ENCODE results near the gene CPTP. TPM values are rescaled to one million over a fixed set of nuclear protein-coding genes. Genes with fewer than 3 reads are reported as not detected.

The CPTP gene
- total and polyA plus RNA-seq, 2 of the 13 experiments (the other 11 are each of a cell fraction or from before 2014, with no cell fraction given) = 5.5 to 9.3 TPM

GRCh38 chr1:1310109-1310385 is 14.6 kb upstream of the CPTP start:
- CTCF ChIA-PET (ENCODE audit: low intra/inter-chr PET ratio, low total read pairs) = no interaction called here
- Histone ChIP-seq H3K9ac (ENCODE audit: insufficient read depth, low read depth, low read length) (peak overlapping the region; percentile 86; the same call in 1 of the 2 replicates), H3K9me3 (ENCODE audit: low read length) (no peaks in the 10 kb centered on the region), H3K4me3 (replicated peaks in 1 of 3; ENCODE audit: insufficient read depth in 1 of 3, low read depth in 2 of 3, low read length in 3 of 3) (peak overlapping the region in 1 of 3 experiments; percentile 91; a peak in 1 of 6 replicates), H3K27me3 (ENCODE audit: control insufficient read depth in 1 of 2, insufficient read depth in 2 of 2, low read length in 2 of 2) (no peaks in the 10 kb centered on the region), H2AFZ (ENCODE audit: low read length) (no peak overlapping the region), H3K4me1 (ENCODE audit: insufficient read depth, low read length) (peaks cover 30% of the 10 kb centered on the region), H3K27ac (ENCODE audit: extremely low read length, insufficient read depth, low read length) (peak overlapping the region; percentile 19), H3K36me3 (replicated peaks in 1 of 2; ENCODE audit: control insufficient read depth in 1 of 2, insufficient read depth in 2 of 2, low read length in 2 of 2) (peaks cover 14 to 42% of the 10 kb centered on the region in 2 experiments; a peak in 4 of 5 replicates), H4K20me1 (ENCODE audit: insufficient read depth, low read length) (no peaks in the 10 kb centered on the region; the same call in 1 of the 2 replicates), H3K4me2 (ENCODE audit: low read depth, low read length) (no peak overlapping the region; the same call in 1 of the 2 replicates), H3K79me2 (ENCODE audit: insufficient read depth, low read length) (peaks cover 13% of the 10 kb centered on the region)
- peak; percentile 36 for TF ChIP-seq CTCF (CRISPR knock-in tag; IDR thresholded peaks at IDR 0.05)
- no peak for TF ChIP-seq ZNF274 (CRISPR knock-in tag; IDR thresholded peaks at IDR 0.05)
- whole genome bisulfite sequencing (ENCODE audit: low lambda C conversion rate) = 20% methylated on average over 1 of the region's 3 CpGs
- POLR2A ChIA-PET = interaction anchor here (1.3 to 1.6 kb wide), 2 partner anchors 15 to 38 kb away, joined by 4 to 5 read pairs; no protein-coding TSS in a partner anchor
- FAIRE-seq (no peak), ATAC-seq (no peak), DNase-seq (ENCODE audit: low spot score) (no peak)
- no TSS peak for BruUV-seq (replicated peaks)
- intact Hi-C loops (cut with micrococcal nuclease; ENCODE audit: unreplicated experiment) (no loop called here), in situ Hi-C loops (cut with HindIII; ENCODE audit: extremely low pct_ligation_motif_present, low pct_unique_long_range_greater_than_20kb) (no loop called here)

- in situ Hi-C loops (cut with HindIII; ENCODE audit: extremely low pct_ligation_motif_present, low pct_unique_long_range_greater_than_20kb) = no loop called here
- Histone ChIP-seq H3K27ac (ENCODE audit: extremely low read length, insufficient read depth, low read length) (no peak overlapping the region), H3K4me3 (replicated peaks in 1 of 3; ENCODE audit: insufficient read depth in 1 of 3, low read depth in 2 of 3, low read length in 3 of 3) (no peak overlapping the region), H3K9ac (ENCODE audit: insufficient read depth, low read depth, low read length) (no peak overlapping the region), H3K27me3 (ENCODE audit: control insufficient read depth in 1 of 2, insufficient read depth in 2 of 2, low read length in 2 of 2) (no peaks in the 10 kb centered on the region), H3K4me2 (ENCODE audit: low read depth, low read length) (no peak overlapping the region; the same call in 1 of the 2 replicates), H2AFZ (ENCODE audit: low read length) (no peak overlapping the region), H3K79me2 (ENCODE audit: insufficient read depth, low read length) (peaks cover 13% of the 10 kb centered on the region), H3K4me1 (ENCODE audit: insufficient read depth, low read length) (peaks cover 25% of the 10 kb centered on the region), H3K9me3 (ENCODE audit: low read length) (no peaks in the 10 kb centered on the region), H3K36me3 (replicated peaks in 1 of 2; ENCODE audit: control insufficient read depth in 1 of 2, insufficient read depth in 2 of 2, low read length in 2 of 2) (peaks cover 16 to 42% of the 10 kb centered on the region in 2 experiments; a peak in 4 of 5 replicates), H4K20me1 (ENCODE audit: insufficient read depth, low read length) (no peaks in the 10 kb centered on the region; the same call in 1 of the 2 replicates)
- CTCF ChIA-PET (ENCODE audit: low intra/inter-chr PET ratio, low total read pairs) = no interaction called here
- intact Hi-C loops (cut with micrococcal nuclease; ENCODE audit: unreplicated experiment) = no loop called here
- TF ChIP-seq HNRNPLL (IDR thresholded peaks at IDR 0.05; ENCODE audit: low read depth, low read length, poor library complexity, severe bottlenecking) (peak; percentile 19), RBFOX2 (IDR thresholded peaks at IDR 0.05; ENCODE audit: low read depth, low read length) (peak; percentile 36; the same call in 1 of the 2 replicates), NCOA5 (CRISPR knock-in tag; IDR thresholded peaks at IDR 0.05) (no peak), AGO2 (optimal IDR thresholded peaks at IDR 0.05; ENCODE audit: low read depth, low read length) (peak; percentile 83)
- no peak for DNase-seq (ENCODE audit: low spot score)
- ATAC-seq = no peak
- WGBS (ENCODE audit: low lambda C conversion rate) = 91% methylated on average over 18 of the region's 21 CpGs
- no peak for FAIRE-seq
- POLR2A ChIA-PET = interaction anchor here (1.6 kb wide), 1 partner anchor 37 kb away, joined by 5 read pairs; no protein-coding TSS in a partner anchor
- no TSS peak for BruUV-seq (replicated peaks)
Observed at GRCh38 chr1:1310476-1311053, 14.0 kb upstream of the CPTP start.
